ENCODE results near the gene ZNF594. TPM values are rescaled to one million over a fixed set of nuclear protein-coding genes. Genes with fewer than 3 reads are reported as not detected.
"Not testable (repeated sequence)": the region's sequence is repeated elsewhere in the genome, so short reads cannot be mapped to it uniquely, and the experiment has no call there.

ZNF594 gene
- total and polyA plus RNA-seq, 9 donors = 6.4 to 35.6 (median 20.1) TPM

- no peak overlapping the region for H3K27ac ChIP-seq
- intact Hi-C loops (cut with DNase I) = no loop called here
Observed at GRCh38 chr17:5236938-5237540, 45.4 kb upstream of the ZNF594 start.

GRCh38 chr17:5234645-5235576, 43.2 kb upstream of the ZNF594 start, which contains the start of gene SCIMP:
Gene SCIMP, minus strand, starts transcription at chr17:5234860. Its CDS starts 105 bp downstream, at chr17:5234755.
- Histone ChIP-seq H3K36me3 (no peaks in the 10 kb centered on the region), H3K4me3 (no peak within 1 kb of the TSS), H3K27me3 (no peaks in the 10 kb centered on the region), H3K4me1 (ENCODE audit: insufficient read depth) (no peaks in the 10 kb centered on the region), H3K27ac (no peak within 1 kb of the TSS), H3K9me3 (no peaks in the 10 kb centered on the region)
- no peak for DNase-seq
- 89 to 90% (median 89%) methylated on average over 19 of the region's 19 CpGs for WGBS, 3 donors
- intact Hi-C loops (cut with DNase I) = no loop called here
- no peak for TF ChIP-seq POLR2A (IDR thresholded peaks at IDR 0.05)
- no peak for TF ChIP-seq CTCF (IDR thresholded peaks at IDR 0.05)
- no peak for TF ChIP-seq EP300 (IDR thresholded peaks at IDR 0.05)

More at GRCh38 chr17:5236938-5237540, 45.4 kb upstream of the ZNF594 start:
- H3K36me3 ChIP-seq = no peaks in the 10 kb centered on the region
- TF ChIP-seq EP300 (IDR thresholded peaks at IDR 0.05) (no peak), CTCF (IDR thresholded peaks at IDR 0.05) (no peak), POLR2A (IDR thresholded peaks at IDR 0.05) (no peak)
- no peak for DNase-seq
- H3K27me3 ChIP-seq = no peaks in the 10 kb centered on the region
- H3K4me1 ChIP-seq (ENCODE audit: insufficient read depth) = no peaks in the 10 kb centered on the region
- H3K9me3 ChIP-seq = no peaks in the 10 kb centered on the region
- WGBS, 3 donors = 77 to 85% (median 83%) methylated on average over 3 of the region's 3 CpGs
- no peak overlapping the region for H3K4me3 ChIP-seq

DNA sequence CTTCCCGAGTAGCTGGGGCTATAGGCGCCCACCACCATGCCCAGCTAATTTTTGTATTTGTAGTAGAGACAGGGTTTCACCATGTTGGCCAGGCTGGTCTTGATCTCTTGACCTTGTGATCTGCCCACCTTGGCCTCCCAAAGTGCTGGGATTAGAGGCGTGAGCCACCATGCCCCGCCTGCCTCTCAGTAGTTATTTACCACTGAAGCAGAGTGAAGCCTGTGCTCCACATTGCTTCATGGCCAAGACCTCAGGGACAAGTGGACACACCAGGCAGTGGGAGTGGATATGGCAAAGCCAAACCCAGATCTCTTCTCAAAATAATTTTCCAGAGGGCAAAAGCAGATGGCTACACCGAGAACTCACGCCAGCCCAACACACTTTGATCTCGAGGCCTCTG, 41.8 kb upstream of the ZNF594 start:
- H3K4me1 ChIP-seq (ENCODE audit: insufficient read depth); H3K27ac ChIP-seq; H3K36me3 ChIP-seq; H3K4me3 ChIP-seq; H3K27me3 ChIP-seq; DNase-seq; intact Hi-C loops (cut with DNase I); H3K9me3 ChIP-seq: not testable (repeated sequence)
- WGBS, 3 donors = 93 to 98% (median 95%) methylated on average over 7 of the region's 7 CpGs

DNA sequence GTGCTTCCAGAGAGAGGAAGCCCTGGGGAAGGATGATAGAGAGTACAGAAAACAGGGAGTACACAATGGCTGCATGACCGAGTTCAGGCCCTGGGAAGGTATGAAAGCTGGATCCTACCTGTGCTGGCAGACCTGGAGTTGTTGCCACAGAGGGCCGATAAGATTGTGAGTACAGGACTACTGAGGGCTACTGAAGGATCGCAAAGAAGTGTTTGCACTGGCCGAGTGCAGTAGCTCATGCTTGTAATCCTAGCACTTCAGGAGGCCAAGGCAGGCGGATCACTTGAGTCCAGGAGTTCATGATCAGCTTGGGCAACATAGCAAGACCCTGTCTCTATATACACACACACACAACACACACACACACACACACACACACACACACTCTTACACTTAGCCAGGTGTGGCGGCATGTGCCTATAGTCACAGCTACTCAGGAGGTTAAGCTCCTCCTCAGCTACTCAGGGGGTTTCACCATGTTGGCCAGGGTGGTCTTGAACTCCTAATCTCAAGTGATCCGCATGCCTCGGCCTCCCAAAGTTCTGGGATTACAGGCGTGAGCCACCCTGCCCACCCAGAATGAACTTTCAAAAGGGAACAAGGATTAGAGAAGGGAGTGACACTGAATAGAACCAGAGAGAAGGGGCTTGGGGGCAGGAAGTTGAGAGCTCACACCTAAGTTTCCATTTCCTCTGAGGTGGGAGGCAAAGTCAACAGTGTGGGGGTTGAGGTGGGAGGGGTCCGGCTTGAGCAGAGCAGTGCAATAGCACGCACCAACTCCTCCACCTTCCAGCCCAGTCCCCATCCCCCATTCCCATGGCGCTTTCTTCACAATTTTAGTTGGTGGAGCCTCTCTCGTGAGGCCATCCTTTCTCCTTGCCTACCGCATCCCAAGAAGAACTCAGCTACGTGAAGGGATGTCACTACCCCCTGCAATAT, 35.5 kb upstream of the ZNF594 start:
- Histone ChIP-seq H3K9me3 (no peaks in the 10 kb centered on the region), H3K36me3 (no peaks in the 10 kb centered on the region), H3K27me3 (no peaks in the 10 kb centered on the region), H3K4me1 (ENCODE audit: insufficient read depth) (peaks cover 4% of the 10 kb centered on the region), H3K4me3 (no peak overlapping the region), H3K27ac (peak overlapping the region; percentile 44 to 61)
- WGBS, 3 donors = 94 to 96% (median 96%) methylated on average over 15 of the region's 15 CpGs
- TF ChIP-seq CTCF (IDR thresholded peaks at IDR 0.05) = no peak
- no peak for TF ChIP-seq EP300 (IDR thresholded peaks at IDR 0.05)
- DNase-seq = no peak
- intact Hi-C loops (cut with DNase I) = no loop called here
